Tibial nerve (tissue), 4 donors: ENCODE data around the gene HSD17B11. TPM values are rescaled to one million over a fixed set of nuclear protein-coding genes. Genes with fewer than 3 reads are reported as not detected.
"Not testable (repeated sequence)": the region's sequence is repeated elsewhere in the genome, so short reads cannot be mapped to it uniquely, and the experiment has no call there.

ENCODE experiments used
- DNase-seq, 2 donors: peaks; one replicate each; pipeline ENCODE4 v3.0.0-alpha.2; 2019; ENCODE audit warnings: low spot score in 2 of 2
- H3K27ac ChIP-seq, 4 donors: fragments of 200-600 bp; sonication (generic) in 3 of 4; one replicate each; pipeline ENCODE4 v1.5.1; 2017 to 2019; ENCODE audit warnings: mild to moderate bottlenecking in 1 of 4
- H3K27me3 ChIP-seq, 2 donors: fragments of 200-600 bp; sonication (generic) in 1 of 2; one replicate each; pipeline versions ENCODE4 v1.5.1 to v1.6.0; 2017 to 2019
- H3K36me3 ChIP-seq, 3 donors: fragments of 200-600 bp; sonication (generic); one replicate each; pipeline ENCODE4 v1.5.1; 2018 to 2019
- H3K4me1 ChIP-seq, 4 donors: fragments of 200-600 bp; sonication (generic) in 3 of 4; one replicate each; pipeline ENCODE4 v1.5.1; 2017 to 2019
- H3K4me3 ChIP-seq, 4 donors: fragments of 200-600 bp; sonication (generic) in 3 of 4; one replicate each; pipeline ENCODE4 v1.5.1; 2017 to 2019; ENCODE audit warnings: mild to moderate bottlenecking in 1 of 4, moderate library complexity in 1 of 4
- H3K9me3 ChIP-seq, 4 donors: fragments of 200-600 bp; sonication (generic) in 3 of 4; one replicate each; pipeline ENCODE4 v1.5.1; 2017 to 2019
- EP300 ChIP-seq, 2 donors: sonication (generic); formaldehyde crosslinking; IDR thresholded peaks; one replicate each; pipeline ENCODE4 v1.6.1; 2017; ENCODE audit warnings: antibody characterized with exemption in 2 of 2, mild to moderate bottlenecking in 1 of 2
- POLR2A ChIP-seq, 2 donors: fragments of 450-650 bp; IDR thresholded peaks; one replicate each; pipeline ENCODE4 v1.6.1; 2017; ENCODE audit warnings: antibody characterized with exemption in 2 of 2, mild to moderate bottlenecking in 2 of 2, moderate library complexity in 2 of 2
- WGBS, 2 donors: methylation state at CpG; one replicate each; pipeline ENCODE4 v1.1.5; 2018; 5-methylcytosine and 5-hydroxymethylcytosine counted together
- total RNA-seq, 4 donors: library from RNA; depleted of rRNA; stranded (reverse); fragments of >200 nt; gene quantifications; one replicate each; pipeline ENCODE4 v1.1.0, GENCODE V29; 2016
- TF ChIP-seq, protein P1 (sequence below), 5 experiments: fragments of 200-600 bp in 3 of 5; fragments of 450-650 bp in 2 of 5; sonication (generic) in 3 of 5; IDR thresholded peaks; one replicate each; pipeline ENCODE4 v1.5.1; 2016 to 2019; ENCODE audit warnings: antibody characterized with exemption in 5 of 5, mild to moderate bottlenecking in 3 of 5, moderate library complexity in 2 of 5

Gene HSD17B11
- total RNA-seq, 4 donors from 2014 or later, result 62.4 to 75.1 (median 67.8) TPM

GRCh38 chr4:87405211-87405820 lies 14.3 kb upstream of the HSD17B11 start:
- no peaks in the 10 kb centered on the region for H3K27me3 ChIP-seq
- no peaks in the 10 kb centered on the region for H3K36me3 ChIP-seq
- no peak for DNase-seq
- TF ChIP-seq, protein P1, sequence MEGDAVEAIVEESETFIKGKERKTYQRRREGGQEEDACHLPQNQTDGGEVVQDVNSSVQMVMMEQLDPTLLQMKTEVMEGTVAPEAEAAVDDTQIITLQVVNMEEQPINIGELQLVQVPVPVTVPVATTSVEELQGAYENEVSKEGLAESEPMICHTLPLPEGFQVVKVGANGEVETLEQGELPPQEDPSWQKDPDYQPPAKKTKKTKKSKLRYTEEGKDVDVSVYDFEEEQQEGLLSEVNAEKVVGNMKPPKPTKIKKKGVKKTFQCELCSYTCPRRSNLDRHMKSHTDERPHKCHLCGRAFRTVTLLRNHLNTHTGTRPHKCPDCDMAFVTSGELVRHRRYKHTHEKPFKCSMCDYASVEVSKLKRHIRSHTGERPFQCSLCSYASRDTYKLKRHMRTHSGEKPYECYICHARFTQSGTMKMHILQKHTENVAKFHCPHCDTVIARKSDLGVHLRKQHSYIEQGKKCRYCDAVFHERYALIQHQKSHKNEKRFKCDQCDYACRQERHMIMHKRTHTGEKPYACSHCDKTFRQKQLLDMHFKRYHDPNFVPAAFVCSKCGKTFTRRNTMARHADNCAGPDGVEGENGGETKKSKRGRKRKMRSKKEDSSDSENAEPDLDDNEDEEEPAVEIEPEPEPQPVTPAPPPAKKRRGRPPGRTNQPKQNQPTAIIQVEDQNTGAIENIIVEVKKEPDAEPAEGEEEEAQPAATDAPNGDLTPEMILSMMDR (IDR thresholded peaks at IDR 0.05), result no peak
- TF ChIP-seq EP300 (IDR thresholded peaks at IDR 0.05) (no peak), POLR2A (IDR thresholded peaks at IDR 0.05) (no peak)
- H3K27ac ChIP-seq, result no peak overlapping the region
- H3K4me3 ChIP-seq, result no peak overlapping the region
- peaks cover 0 to 5% (median 0%) of the 10 kb centered on the region in 4 donors for H3K4me1 ChIP-seq
- H3K9me3 ChIP-seq, result no peaks in the 10 kb centered on the region
- WGBS, 2 donors, result 74 to 90% methylated on average over 5 of the region's 5 CpGs

DNA sequence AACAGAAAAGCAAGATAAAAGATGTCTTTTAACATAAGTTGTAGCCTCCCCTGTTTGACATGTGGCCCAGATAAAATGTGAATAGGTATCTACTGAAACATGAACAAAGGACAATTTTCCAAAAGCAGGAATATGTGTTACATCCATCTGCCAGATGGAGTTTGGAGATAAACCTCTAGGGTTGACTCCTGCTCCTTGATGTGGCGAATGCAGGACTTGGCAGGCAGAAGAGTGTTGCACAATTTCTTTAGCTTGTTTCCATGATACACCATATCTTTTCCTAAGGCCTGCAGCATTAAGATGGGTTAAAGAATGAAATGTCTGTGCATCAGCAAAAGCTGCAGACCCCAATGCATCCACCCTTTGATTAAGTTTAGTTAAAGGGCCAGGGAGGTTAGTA lies 12.7 kb upstream of the HSD17B11 start:
- H3K27ac ChIP-seq, H3K9me3 ChIP-seq, H3K27me3 ChIP-seq, H3K4me1 ChIP-seq, H3K36me3 ChIP-seq, DNase-seq, H3K4me3 ChIP-seq: not testable (repeated sequence)
- 69 to 86% methylated on average over 1 of the region's 1 CpG for WGBS, 2 donors

DNA sequence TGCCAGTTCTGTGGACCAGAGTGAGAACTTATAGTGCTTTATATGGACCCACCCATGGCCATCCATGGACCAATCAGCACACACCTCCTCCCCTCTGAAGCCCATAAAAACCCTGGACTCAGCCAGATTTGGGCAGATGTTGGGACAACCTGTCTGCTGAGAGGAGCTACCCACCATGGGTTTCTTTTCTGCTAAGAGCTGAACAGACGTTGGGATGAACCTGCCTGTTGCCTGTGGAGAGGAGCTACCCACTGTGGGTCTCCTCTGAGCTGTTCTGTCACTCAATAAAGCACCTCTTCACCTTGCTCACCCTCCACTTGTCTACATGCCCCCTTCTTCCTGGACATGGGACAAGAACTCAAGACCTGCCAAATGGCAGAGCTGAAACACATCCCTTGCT lies 9.0 kb upstream of the HSD17B11 start:
- no peak overlapping the region for H3K27ac ChIP-seq
- WGBS, 2 donors, result 67 to 88% methylated on average over 1 of the region's 1 CpG
- DNase-seq, result no peak
- TF ChIP-seq EP300 (IDR thresholded peaks at IDR 0.05), result no peak
- no peak for TF ChIP-seq POLR2A (IDR thresholded peaks at IDR 0.05)
- no peaks in the 10 kb centered on the region for H3K27me3 ChIP-seq
- H3K36me3 ChIP-seq, result no peaks in the 10 kb centered on the region
- H3K4me3 ChIP-seq, result no peak overlapping the region
- H3K9me3 ChIP-seq, result no peaks in the 10 kb centered on the region
- no peaks in the 10 kb centered on the region for H3K4me1 ChIP-seq

DNA sequence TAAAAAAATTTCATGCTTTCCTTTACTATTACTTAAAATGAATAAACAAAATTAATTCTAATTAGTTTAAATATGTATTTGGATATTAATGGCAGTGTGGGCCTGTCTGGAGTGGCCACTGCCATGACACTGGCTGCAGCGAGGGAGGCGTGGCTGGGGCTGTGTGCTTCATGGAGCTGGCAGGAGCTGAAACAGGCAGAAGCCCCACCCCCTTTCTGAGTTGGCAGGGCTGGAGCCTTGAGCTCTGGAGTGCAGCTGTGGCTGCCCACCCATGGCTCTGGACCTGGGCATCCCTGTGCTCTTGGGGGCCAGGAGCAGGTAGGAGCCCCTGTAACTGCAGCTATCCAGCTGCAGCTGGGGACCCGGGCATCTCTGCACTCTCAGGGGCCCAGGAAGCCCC lies 8.2 kb upstream of the HSD17B11 start:
- no peak for TF ChIP-seq EP300 (IDR thresholded peaks at IDR 0.05)
- TF ChIP-seq, protein P1 (IDR thresholded peaks at IDR 0.05), result no peak
- no peak for TF ChIP-seq POLR2A (IDR thresholded peaks at IDR 0.05)
- Histone ChIP-seq H3K4me3 (no peak overlapping the region), H3K27ac (no peak overlapping the region), H3K27me3 (no peaks in the 10 kb centered on the region), H3K9me3 (no peaks in the 10 kb centered on the region), H3K36me3 (no peaks in the 10 kb centered on the region), H3K4me1 (no peaks in the 10 kb centered on the region)
- no peak for DNase-seq
- WGBS, 2 donors, result 60 to 82% methylated on average over 2 to 3 of the region's 3 CpGs

DNA sequence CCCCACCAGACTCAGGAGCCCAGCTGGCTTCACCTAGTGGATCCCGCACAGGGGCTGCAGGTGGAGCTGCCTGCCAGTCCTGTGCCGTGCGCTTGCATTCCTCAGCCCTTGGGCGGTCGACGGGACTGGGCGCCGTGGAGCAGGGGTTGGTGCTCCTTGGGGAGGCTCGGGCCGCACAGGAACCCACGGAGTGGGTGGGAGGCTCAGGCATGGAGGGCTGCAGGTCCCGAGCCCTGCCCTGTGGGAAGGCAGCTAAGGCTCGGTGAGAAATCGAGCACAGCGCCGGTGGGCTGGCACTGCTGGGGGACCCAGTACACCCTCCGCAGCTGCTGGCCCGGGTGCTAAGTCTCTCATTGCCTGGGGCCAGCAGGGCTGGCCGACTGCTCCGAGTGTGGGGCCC lies 4.9 kb upstream of the HSD17B11 start:
- not testable (repeated sequence) for H3K4me3 ChIP-seq, H3K36me3 ChIP-seq, DNase-seq, H3K9me3 ChIP-seq, H3K27ac ChIP-seq, H3K27me3 ChIP-seq, H3K4me1 ChIP-seq
- WGBS, 2 donors, result 91 to 94% methylated on average over 15 to 18 of the region's 20 CpGs

GRCh38 chr4:87395073-87395472 lies 4.1 kb upstream of the HSD17B11 start:
- 86 to 90% methylated on average over 23 of the region's 23 CpGs for WGBS, 2 donors

DNA sequence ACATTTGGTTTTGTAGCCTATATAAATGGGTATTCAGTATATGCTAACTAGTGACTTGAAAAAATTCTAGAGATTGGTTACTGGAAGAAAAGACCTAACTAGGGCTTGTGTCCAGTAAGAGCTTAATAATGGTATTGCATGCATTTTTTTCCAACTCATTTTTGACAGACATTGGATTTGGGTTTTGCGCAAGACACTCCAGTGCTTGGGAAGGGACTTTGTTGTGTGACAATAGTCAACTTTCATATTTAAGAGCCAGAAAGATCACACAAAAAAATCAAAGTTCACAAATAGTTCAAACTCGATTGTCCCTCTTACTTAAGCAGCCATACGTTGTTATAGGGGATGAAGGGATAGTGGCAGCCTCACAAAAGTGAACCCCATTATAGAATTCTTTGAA lies 1.2 kb upstream of the HSD17B11 start:
- Histone ChIP-seq H3K4me1 (peaks cover 0 to 29% (median 6%) of the 10 kb centered on the region in 4 donors), H3K4me3 (peak overlapping the region in 1 of 4 donors; percentile 61), H3K9me3 (peaks cover 0 to 9% (median 0%) of the 10 kb centered on the region in 4 donors), H3K36me3 (peaks cover 0 to 15% (median 0%) of the 10 kb centered on the region in 3 donors), H3K27ac (peak overlapping the region; percentile 88 to 95 (median 92)), H3K27me3 (no peaks in the 10 kb centered on the region)
- no peak for DNase-seq
- 61 to 70% methylated on average over 3 of the region's 3 CpGs for WGBS, 2 donors
- TF ChIP-seq, protein P1 (IDR thresholded peaks at IDR 0.05), result no peak
- TF ChIP-seq EP300 (IDR thresholded peaks at IDR 0.05) (no peak), POLR2A (IDR thresholded peaks at IDR 0.05) (no peak)

More at GRCh38 chr4:87395073-87395472, 4.1 kb upstream of the HSD17B11 start:
- not testable (repeated sequence) for H3K27ac ChIP-seq, DNase-seq, H3K4me1 ChIP-seq, H3K36me3 ChIP-seq, H3K4me3 ChIP-seq, H3K9me3 ChIP-seq, H3K27me3 ChIP-seq
